K562 (cell line): ENCODE results near the gene HNRNPH3. TPM values are rescaled to one million over a fixed set of nuclear protein-coding genes. Genes with fewer than 3 reads are reported as not detected.

Source experiments
- CHD2 ChIP-seq: IDR thresholded peaks from 2 replicates; pipeline ENCODE4 v1.6.1; 2011; ENCODE audit warnings: low read depth, low read length
- FOXA1 ChIP-seq: fragments of 450-650 bp; IDR thresholded peaks from 2 replicates; pipeline ENCODE4 v1.6.1; 2016; ENCODE audit warnings: mild to moderate bottlenecking, borderline replicate concordance
- HNRNPH1 ChIP-seq: fragments of 200-400 bp; formaldehyde crosslinking; optimal IDR thresholded peaks from 2 replicates; pipeline ENCODE3; 2017; ENCODE audit warnings: low read depth, mild to moderate bottlenecking, low read length, moderate library complexity
- KLF16 ChIP-seq: IDR thresholded peaks from 2 replicates; pipeline ENCODE4 v1.6.1; 2016; ENCODE audit warnings: antibody characterized with exemption
- MBD2 ChIP-seq: sonication (generic); IDR thresholded peaks from 2 replicates; pipeline ENCODE4 v1.6.1; 2016; ENCODE audit warnings: low read depth, borderline replicate concordance
- MCM3 ChIP-seq: fragments of 450-650 bp; IDR thresholded peaks from 2 replicates; pipeline ENCODE4 v1.6.1; 2016
- MCM7 ChIP-seq, 2 experiments: fragments of 450-650 bp; IDR thresholded peaks; 2 replicates each; pipeline ENCODE4 v1.6.1; 2016 to 2018
- MED1 ChIP-seq: sonication (generic); formaldehyde crosslinking; IDR thresholded peaks from 2 replicates; pipeline ENCODE4 v1.8.1; 2023; ENCODE audit warnings: missing genetic modification reagents, borderline replicate concordance
- NELFE ChIP-seq: IDR thresholded peaks from 2 replicates; pipeline ENCODE4 v1.6.1; 2011; ENCODE audit warnings: mild to moderate bottlenecking; ENCODE audit not compliant: insufficient read depth, insufficient read length
- NFIX ChIP-seq: fragments of 250-450 bp; sonication (Bioruptor Pico); IDR thresholded peaks from 2 replicates; pipeline ENCODE4 v1.4.0; 2020; ENCODE audit warnings: low read depth, mild to moderate bottlenecking, moderate library complexity
- SMARCB1 ChIP-seq: IDR thresholded peaks from 2 replicates; pipeline ENCODE4 v1.6.1; 2011; ENCODE audit warnings: improper control_type of control experiment, low read depth; ENCODE audit not compliant: insufficient read length
- WHSC1 ChIP-seq: IDR thresholded peaks from one replicate; pipeline ENCODE4 v1.6.1; 2012; ENCODE audit warnings: low read length, control low read depth, inconsistent platforms
- ZBTB7A ChIP-seq: IDR thresholded peaks from 2 replicates; pipeline ENCODE4 v1.6.1; 2011; ENCODE audit warnings: low read depth, mild to moderate bottlenecking, low read length, moderate library complexity, borderline replicate concordance; ENCODE audit not compliant: control insufficient read depth
- ZNF561 ChIP-seq: fragments of 450-650 bp; formaldehyde crosslinking; conservative IDR thresholded peaks from 2 replicates; pipeline ENCODE4 v1.4.0; 2020; ENCODE audit warnings: mild to moderate bottlenecking, moderate library complexity
- ZNF695 ChIP-seq: fragments of 450-650 bp; formaldehyde crosslinking; IDR thresholded peaks from 2 replicates; pipeline ENCODE4 v1.4.0; 2020; ENCODE audit warnings: mild to moderate bottlenecking, moderate library complexity
- polyA plus RNA-seq, 8 experiments: library from polyadenylated mRNA; depleted of rRNA in 4 of 8; stranded (reverse) in 5 of 8; unstranded in 3 of 8; fragments of >200 nt; fragmentation: Nextera tagmentation in 2 of 8; fragmentation: Illumina TruSeq in 1 of 8; extraction: Ambion mirVana in 2 of 8; extraction: Trizol in 1 of 8; gene quantifications; 2 replicates each; pipeline versions ENCODE4 v1.2.1 to v1.2.3, GENCODE V29; 2011 to 2014; ENCODE audit warnings: inconsistent platforms in 1 of 8, missing spikeins in 1 of 8
- total RNA-seq, 7 experiments: library from RNA; depleted of rRNA in 6 of 7; stranded (reverse); fragments of >200 nt in 6 of 7; fragmentation: Illumina TruSeq in 2 of 7; extraction: Trizol in 2 of 7; gene quantifications; 2 replicates each; pipeline versions ENCODE4 v1.2.1 to v1.2.3, GENCODE V29; 2011 to 2021; ENCODE audit warnings: low replicate concordance in 1 of 7
- TF ChIP-seq, protein P1 (sequence below), 2 experiments: fragments of 450-650 bp; formaldehyde crosslinking in 1 of 2; IDR thresholded peaks; 2 replicates each; pipeline versions ENCODE4 v1.4.0 to v1.6.1; 2014 to 2020; ENCODE audit warnings: mild to moderate bottlenecking in 2 of 2, borderline replicate concordance in 1 of 2, low read depth in 1 of 2
- TF ChIP-seq, protein P2 (sequence below): sonication (generic); formaldehyde crosslinking; IDR thresholded peaks from 2 replicates; pipeline ENCODE4 v1.4.0; 2020; ENCODE audit warnings: mild to moderate bottlenecking, missing genetic modification reagents

Gene HNRNPH3
- total and polyA plus RNA-seq, 9 of the 15 experiments (the other 6 are each of a cell fraction or from before 2014, with no cell fraction given) = 52.8 to 562 (median 152) TPM

DNA sequence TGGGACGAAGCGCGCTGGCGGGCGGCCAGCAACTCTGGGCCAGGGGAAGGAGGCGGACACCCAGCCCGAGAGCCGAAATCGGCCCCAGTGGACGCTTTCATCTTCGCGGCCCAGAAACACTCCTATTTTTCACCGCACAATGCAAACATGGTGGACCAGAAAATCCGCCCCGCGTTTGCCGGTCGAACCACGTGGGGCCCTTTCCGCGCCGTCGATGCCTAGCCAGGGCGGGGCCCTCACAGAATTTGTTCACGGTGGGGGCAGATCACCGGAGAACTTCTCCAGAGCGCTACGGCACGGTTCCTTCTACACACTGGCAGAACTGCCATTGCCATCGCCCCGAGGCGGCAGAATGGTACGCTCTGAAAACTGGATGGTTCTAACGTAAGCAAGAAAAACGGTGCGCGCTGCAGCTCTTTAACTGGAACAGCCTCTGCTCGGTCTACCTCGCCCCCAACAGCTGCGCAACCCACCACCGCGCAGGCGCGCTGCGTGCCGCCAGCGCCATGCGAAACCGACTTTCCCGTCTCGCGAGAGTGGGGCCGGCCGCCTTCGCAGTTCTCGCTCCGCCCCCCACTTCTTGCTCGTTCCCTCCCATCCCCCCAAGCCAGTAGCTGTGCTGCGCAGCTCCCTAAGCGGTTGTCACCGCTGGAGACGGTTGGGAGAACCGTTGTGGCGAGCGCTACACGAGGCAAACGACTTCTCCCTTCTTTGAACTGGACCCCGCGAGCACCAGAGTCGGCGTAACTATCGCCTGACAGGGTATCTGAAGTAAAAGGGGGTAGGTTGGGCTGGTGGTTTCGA is at the start of gene HNRNPH3 (continued):
- TF ChIP-seq, protein P1, sequence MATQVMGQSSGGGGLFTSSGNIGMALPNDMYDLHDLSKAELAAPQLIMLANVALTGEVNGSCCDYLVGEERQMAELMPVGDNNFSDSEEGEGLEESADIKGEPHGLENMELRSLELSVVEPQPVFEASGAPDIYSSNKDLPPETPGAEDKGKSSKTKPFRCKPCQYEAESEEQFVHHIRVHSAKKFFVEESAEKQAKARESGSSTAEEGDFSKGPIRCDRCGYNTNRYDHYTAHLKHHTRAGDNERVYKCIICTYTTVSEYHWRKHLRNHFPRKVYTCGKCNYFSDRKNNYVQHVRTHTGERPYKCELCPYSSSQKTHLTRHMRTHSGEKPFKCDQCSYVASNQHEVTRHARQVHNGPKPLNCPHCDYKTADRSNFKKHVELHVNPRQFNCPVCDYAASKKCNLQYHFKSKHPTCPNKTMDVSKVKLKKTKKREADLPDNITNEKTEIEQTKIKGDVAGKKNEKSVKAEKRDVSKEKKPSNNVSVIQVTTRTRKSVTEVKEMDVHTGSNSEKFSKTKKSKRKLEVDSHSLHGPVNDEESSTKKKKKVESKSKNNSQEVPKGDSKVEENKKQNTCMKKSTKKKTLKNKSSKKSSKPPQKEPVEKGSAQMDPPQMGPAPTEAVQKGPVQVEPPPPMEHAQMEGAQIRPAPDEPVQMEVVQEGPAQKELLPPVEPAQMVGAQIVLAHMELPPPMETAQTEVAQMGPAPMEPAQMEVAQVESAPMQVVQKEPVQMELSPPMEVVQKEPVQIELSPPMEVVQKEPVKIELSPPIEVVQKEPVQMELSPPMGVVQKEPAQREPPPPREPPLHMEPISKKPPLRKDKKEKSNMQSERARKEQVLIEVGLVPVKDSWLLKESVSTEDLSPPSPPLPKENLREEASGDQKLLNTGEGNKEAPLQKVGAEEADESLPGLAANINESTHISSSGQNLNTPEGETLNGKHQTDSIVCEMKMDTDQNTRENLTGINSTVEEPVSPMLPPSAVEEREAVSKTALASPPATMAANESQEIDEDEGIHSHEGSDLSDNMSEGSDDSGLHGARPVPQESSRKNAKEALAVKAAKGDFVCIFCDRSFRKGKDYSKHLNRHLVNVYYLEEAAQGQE (IDR thresholded peaks at IDR 0.05; ENCODE audit: borderline replicate concordance) = peak; percentile 47
- TF ChIP-seq, protein P1 (CRISPR knock-in tag; IDR thresholded peaks at IDR 0.05; ENCODE audit: low read depth) = no peak; the same call in 1 of the 2 replicates
- peak; percentile 93 for TF ChIP-seq MBD2
- no peak for TF ChIP-seq FOXA1
- TF ChIP-seq CHD2 = peak; percentile 99
- TF ChIP-seq HNRNPH1 = no peak
- no peak for TF ChIP-seq MED1 (CRISPR knock-in tag)
- TF ChIP-seq ZNF561 (CRISPR knock-in tag) = no peak
- no peak for TF ChIP-seq WHSC1
- TF ChIP-seq, protein P2, sequence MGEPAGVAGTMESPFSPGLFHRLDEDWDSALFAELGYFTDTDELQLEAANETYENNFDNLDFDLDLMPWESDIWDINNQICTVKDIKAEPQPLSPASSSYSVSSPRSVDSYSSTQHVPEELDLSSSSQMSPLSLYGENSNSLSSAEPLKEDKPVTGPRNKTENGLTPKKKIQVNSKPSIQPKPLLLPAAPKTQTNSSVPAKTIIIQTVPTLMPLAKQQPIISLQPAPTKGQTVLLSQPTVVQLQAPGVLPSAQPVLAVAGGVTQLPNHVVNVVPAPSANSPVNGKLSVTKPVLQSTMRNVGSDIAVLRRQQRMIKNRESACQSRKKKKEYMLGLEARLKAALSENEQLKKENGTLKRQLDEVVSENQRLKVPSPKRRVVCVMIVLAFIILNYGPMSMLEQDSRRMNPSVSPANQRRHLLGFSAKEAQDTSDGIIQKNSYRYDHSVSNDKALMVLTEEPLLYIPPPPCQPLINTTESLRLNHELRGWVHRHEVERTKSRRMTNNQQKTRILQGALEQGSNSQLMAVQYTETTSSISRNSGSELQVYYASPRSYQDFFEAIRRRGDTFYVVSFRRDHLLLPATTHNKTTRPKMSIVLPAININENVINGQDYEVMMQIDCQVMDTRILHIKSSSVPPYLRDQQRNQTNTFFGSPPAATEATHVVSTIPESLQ = peak; percentile 81
- TF ChIP-seq ZBTB7A = peak; percentile 80; the same call in 1 of the 2 replicates
- TF ChIP-seq ZNF695 (CRISPR knock-in tag) = 0 out of 2 replicates have a peak, but pooled peaks have one; percentile 43
- TF ChIP-seq MCM3 = no peak
- no peak for TF ChIP-seq NFIX
- TF ChIP-seq NELFE = peak; percentile 38
- TF ChIP-seq MCM7 (IDR thresholded peaks at IDR 0.05) = no peak
- TF ChIP-seq KLF16 = no peak
- no peak for TF ChIP-seq SMARCB1
